H4 (cell line): ENCODE measurements around the gene CANX. TPM values are rescaled to one million over a fixed set of nuclear protein-coding genes. Genes with fewer than 3 reads are reported as not detected.

Experiments
- DNase-seq: peaks from one replicate; pipeline ENCODE4 v3.0.0-alpha.2; 2015; ENCODE audit warnings: low spot score
- total RNA-seq: library from RNA; depleted of rRNA; stranded (reverse); fragments of >200 nt; shearing (Covaris generic); gene quantifications from 2 replicates; pipeline ENCODE4 v1.2.3, GENCODE V29; 2014; rRNA removed

CANX gene
- total RNA-seq, 1 experiment from 2014 or later: 1,126 TPM

- no peak for DNase-seq
These were observed 75.7 kb downstream of the CANX start for GRCh38 chr5:179774442-179774841.

- DNase-seq: no peak
These were observed 77.7 kb downstream of the CANX start for GRCh38 chr5:179776411-179776938.

- DNase-seq: no peak
These were observed 78.7 kb downstream of the CANX start for GRCh38 chr5:179777456-179777855.

GRCh38 chr5:179777909-179778308 lies 79.1 kb downstream of the CANX start:
- DNase-seq: no peak

- DNase-seq: no peak
These were observed 79.8 kb downstream of the CANX start for GRCh38 chr5:179778591-179778990.

GRCh38 chr5:179779826-179780225 lies 81.1 kb downstream of the CANX start:
- no peak for DNase-seq

GRCh38 chr5:179780362-179780761 lies 81.6 kb downstream of the CANX start:
- no peak for DNase-seq

Other genes with a start within 250 kb of the CANX start
- gene RUFY1, start 148.4 kb upstream of the CANX start, total RNA-seq: 43.3 and 53.2 TPM in 2 replicates
- 417 and 435 TPM in 2 replicates for gene HNRNPH1, start 75.3 kb upstream of the CANX start, total RNA-seq
- gene CBY3, start 17.9 kb upstream of the CANX start, total RNA-seq: not detected in 2 replicates
- gene MAML1, start 33.9 kb downstream of the CANX start, total RNA-seq: 11.9 and 12.8 TPM in 2 replicates
- gene LTC4S, start 95.0 kb downstream of the CANX start, total RNA-seq: not detected in 2 replicates
- gene MGAT4B, start 107.9 kb downstream of the CANX start, total RNA-seq: 160 and 216 TPM in 2 replicates
- gene SQSTM1, start 121.9 kb downstream of the CANX start, total RNA-seq: 993 and 1,115 TPM in 2 replicates
- 3.8 and 16.8 TPM in 2 replicates for gene MRNIP, start 159.8 kb downstream of the CANX start, total RNA-seq
- 32.1 and 37.5 TPM in 2 replicates for gene TBC1D9B, start 208.9 kb downstream of the CANX start, total RNA-seq